ENCODE results near the gene COPS3.

COPS3 gene

DNA sequence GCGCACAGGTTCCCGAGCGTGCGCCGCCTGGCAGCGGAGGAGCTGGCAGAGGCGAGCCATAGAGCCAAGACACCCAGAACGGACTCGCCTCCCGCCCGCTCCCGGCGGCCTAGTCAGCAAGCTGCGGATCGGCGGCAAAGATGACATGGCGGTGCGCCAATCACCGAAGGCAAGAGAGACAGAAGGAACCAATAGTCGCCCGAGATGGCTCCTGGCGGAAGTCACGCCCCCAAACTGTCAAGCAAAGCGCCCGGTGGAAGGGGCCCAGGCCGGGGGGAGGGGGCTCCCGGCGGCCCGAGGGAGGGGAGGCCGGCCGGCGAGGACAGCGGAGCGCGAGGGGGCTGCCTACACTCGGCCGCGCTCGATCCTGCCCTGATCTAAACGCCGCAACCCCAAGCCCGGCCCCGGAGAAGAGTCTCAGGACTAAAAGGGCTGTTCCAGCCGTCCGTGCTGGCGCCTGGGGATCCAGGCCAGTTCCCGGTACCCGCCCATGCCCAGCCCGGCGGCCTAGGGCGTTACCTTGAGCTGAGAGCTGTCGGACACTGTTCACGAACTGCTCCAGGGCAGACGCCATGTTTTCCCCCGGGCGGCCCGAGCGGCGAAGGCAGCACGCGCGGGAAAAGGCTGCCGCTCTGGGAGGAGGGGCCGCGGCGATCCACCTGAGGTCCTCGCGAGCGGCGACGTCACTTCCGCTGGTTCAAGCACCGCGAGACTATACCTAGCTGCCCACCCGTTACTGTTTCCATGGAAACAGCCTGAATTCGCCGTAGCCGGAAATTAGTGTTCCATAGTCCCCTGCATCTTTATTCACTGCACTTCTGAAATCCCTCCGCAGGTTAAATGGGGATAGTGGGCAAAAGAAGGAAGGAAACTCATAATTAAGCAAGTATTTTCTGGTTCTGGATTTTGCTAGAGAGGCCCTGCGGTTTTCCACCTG, at the start of gene COPS3:
COPS3 (minus strand) TSS at position 634 of the 937 bp plus-strand sequence; CDS start at position 574, 60 bp downstream.
- DNase-seq (ENCODE audit: low spot score): peak; percentile 97
- in situ Hi-C loops (cut with MboI; ENCODE audit: low pct_unique_long_range_greater_than_20kb, low sequenced_read_pairs, unreplicated experiment): no loop called here
- TF ChIP-seq, protein P1, sequence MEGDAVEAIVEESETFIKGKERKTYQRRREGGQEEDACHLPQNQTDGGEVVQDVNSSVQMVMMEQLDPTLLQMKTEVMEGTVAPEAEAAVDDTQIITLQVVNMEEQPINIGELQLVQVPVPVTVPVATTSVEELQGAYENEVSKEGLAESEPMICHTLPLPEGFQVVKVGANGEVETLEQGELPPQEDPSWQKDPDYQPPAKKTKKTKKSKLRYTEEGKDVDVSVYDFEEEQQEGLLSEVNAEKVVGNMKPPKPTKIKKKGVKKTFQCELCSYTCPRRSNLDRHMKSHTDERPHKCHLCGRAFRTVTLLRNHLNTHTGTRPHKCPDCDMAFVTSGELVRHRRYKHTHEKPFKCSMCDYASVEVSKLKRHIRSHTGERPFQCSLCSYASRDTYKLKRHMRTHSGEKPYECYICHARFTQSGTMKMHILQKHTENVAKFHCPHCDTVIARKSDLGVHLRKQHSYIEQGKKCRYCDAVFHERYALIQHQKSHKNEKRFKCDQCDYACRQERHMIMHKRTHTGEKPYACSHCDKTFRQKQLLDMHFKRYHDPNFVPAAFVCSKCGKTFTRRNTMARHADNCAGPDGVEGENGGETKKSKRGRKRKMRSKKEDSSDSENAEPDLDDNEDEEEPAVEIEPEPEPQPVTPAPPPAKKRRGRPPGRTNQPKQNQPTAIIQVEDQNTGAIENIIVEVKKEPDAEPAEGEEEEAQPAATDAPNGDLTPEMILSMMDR (IDR thresholded peaks at IDR 0.05; ENCODE audit: extremely low read depth, insufficient read depth, missing control alignments): no peak

DNA sequence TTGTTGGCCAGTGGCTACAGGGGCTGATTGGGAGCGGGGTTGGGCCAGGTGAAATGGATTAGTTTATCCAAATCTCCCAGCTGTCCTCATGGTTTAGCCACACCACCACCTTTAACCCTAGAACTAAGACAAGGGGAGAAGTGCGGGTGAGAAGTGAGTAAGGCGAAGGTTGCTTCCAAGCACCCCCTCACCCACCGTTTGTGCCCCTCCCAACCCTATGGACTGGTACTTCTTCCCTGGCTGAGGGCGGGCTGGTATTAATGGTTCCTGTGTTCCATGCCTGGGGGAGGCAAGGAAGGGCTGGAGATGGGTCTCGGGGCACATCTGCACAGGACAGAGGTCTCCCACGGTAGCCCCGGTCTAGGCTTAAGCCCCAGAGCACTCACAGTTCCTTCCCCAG, 47.2 kb upstream of the COPS3 start:
- in situ Hi-C loops (cut with MboI; ENCODE audit: low pct_unique_long_range_greater_than_20kb, low sequenced_read_pairs, unreplicated experiment): no loop called here
- DNase-seq (ENCODE audit: low spot score): no peak

DNA sequence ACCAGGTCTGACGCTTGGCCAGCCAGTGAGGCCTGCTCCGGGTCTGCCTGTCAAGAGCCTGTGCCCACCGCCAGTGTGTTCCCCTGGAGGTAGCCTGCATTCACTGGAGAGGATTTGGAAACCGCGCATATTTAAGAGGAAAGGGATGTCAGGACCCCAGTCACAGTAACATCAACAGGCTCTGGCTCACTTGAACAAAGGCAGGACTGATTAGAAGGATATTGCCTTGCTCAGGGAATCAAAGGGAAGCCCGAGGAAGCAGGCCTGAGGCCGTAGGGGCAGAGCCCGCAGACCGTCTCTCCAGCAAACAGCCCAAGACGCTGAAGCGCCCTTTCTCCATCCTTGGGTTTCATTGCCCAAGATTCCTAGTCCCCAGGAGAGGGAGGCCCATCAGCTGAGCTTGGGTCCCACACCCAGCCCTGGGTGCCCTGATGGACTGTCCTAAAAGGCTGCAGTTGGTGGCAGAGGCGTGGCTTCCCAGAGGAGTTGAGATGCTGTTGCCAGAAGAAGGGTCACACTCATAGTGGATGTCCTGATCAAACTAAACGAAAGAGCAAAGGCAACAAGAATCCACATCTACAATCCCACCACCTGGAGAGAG, 45.3 kb upstream of the COPS3 start:
- TF ChIP-seq, protein P1 (IDR thresholded peaks at IDR 0.05; ENCODE audit: extremely low read depth, insufficient read depth, missing control alignments): no peak
- in situ Hi-C loops (cut with MboI; ENCODE audit: low pct_unique_long_range_greater_than_20kb, low sequenced_read_pairs, unreplicated experiment): no loop called here
- peak; percentile 6 for DNase-seq (ENCODE audit: low spot score)

More for the DNA sequence above, 47.2 kb upstream of the COPS3 start:
- TF ChIP-seq, protein P1 (IDR thresholded peaks at IDR 0.05; ENCODE audit: extremely low read depth, insufficient read depth, missing control alignments): no peak

DNA sequence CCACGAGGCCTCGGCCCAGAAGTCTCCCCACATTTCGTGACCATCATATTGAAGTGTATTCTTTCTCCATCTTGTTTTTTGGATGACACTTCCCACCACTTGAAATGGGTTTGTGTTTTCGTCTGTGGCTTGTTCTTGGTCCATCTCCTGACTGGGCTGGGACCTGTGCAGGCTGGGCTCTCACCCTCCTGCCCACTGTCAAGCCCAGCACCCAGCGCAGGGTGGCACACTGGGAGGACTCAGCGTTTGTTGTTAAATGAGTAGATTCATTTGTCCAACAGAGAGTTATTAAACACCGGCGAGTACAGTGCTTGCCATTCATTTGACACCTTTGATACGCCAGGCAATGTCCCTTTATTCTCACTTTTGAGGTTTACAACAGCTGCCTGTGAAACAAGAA, 44.8 kb upstream of the COPS3 start:
- TF ChIP-seq, protein P1 (IDR thresholded peaks at IDR 0.05; ENCODE audit: extremely low read depth, insufficient read depth, missing control alignments): no peak
- no peak for DNase-seq (ENCODE audit: low spot score)
- in situ Hi-C loops (cut with MboI; ENCODE audit: low pct_unique_long_range_greater_than_20kb, low sequenced_read_pairs, unreplicated experiment): no loop called here

DNA sequence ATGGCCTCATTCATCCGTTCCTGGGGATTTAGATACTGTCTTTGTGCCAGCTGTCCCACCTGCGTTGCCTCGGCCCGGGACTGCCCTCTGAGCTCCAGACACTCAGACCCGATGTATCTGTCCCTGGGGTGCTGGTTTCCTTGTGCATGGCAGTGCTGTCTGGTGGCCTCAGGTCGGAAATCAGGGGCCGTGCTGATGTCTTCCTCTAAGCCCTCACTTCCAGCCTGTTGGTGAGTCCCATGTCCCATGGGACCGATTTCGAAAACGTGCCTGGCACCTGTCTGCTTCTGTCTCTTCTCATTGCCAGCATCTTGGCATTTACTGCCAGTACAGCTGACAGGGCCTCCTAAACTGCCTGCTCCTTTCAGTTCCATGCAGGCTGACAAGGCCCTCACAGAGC, 44.2 kb upstream of the COPS3 start:
- peak; percentile 3 for DNase-seq (ENCODE audit: low spot score)
- in situ Hi-C loops (cut with MboI; ENCODE audit: low pct_unique_long_range_greater_than_20kb, low sequenced_read_pairs, unreplicated experiment): no loop called here
- TF ChIP-seq, protein P1 (IDR thresholded peaks at IDR 0.05; ENCODE audit: extremely low read depth, insufficient read depth, missing control alignments): no peak

DNA sequence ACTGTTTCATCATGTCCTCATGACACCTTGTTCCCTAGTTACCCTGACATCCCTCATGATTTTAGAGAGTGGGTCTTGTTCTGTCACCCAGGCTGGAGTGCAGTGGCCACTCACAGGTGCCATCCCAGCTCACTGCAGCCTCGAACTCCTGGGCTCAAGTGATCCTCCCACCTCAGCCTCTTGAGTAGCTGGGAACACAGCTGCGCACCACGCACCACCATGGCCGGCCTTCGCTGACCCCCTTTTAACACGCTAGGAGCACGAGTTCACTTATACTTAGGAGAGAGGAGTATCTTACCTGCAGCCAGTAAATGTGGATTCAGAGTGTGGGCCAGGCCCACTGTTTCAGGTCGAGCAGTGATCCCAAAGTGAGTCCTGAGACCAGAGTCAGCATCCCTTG, 43.6 kb upstream of the COPS3 start:
- in situ Hi-C loops (cut with MboI; ENCODE audit: low pct_unique_long_range_greater_than_20kb, low sequenced_read_pairs, unreplicated experiment): loop anchor here (25.0 kb wide), 1 partner anchor 312 kb away; no protein-coding TSS in a partner anchor
- DNase-seq (ENCODE audit: low spot score): no peak
- TF ChIP-seq, protein P1 (IDR thresholded peaks at IDR 0.05; ENCODE audit: extremely low read depth, insufficient read depth, missing control alignments): no peak
